Measurements from ENCODE around the gene CCDC81.

DNA sequence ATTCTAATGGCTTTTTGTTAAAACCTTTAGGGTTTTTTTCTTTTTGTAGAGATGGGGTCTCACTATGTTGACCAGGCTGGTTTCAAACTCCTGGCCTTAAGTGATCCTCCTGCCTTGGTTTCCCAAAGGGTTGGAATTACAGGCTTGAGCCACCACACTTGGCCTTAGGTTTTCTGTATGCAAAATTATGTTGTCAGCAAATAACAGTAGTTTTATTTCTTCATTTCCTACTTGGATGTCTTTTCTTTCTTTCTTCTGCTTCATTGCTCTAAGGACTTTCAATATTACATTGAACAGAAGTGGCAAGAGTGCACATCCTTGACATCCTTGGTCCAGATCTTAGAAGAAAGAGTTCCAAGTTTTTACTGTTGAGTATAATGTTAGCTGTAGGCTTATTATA lies 52.8 kb downstream of the CCDC81 start:
- TF ChIP-seq, protein P1, sequence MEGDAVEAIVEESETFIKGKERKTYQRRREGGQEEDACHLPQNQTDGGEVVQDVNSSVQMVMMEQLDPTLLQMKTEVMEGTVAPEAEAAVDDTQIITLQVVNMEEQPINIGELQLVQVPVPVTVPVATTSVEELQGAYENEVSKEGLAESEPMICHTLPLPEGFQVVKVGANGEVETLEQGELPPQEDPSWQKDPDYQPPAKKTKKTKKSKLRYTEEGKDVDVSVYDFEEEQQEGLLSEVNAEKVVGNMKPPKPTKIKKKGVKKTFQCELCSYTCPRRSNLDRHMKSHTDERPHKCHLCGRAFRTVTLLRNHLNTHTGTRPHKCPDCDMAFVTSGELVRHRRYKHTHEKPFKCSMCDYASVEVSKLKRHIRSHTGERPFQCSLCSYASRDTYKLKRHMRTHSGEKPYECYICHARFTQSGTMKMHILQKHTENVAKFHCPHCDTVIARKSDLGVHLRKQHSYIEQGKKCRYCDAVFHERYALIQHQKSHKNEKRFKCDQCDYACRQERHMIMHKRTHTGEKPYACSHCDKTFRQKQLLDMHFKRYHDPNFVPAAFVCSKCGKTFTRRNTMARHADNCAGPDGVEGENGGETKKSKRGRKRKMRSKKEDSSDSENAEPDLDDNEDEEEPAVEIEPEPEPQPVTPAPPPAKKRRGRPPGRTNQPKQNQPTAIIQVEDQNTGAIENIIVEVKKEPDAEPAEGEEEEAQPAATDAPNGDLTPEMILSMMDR (IDR thresholded peaks at IDR 0.05) = no peak
- TF ChIP-seq EP300 (IDR thresholded peaks at IDR 0.05) (no peak), POLR2A (IDR thresholded peaks at IDR 0.05) (no peak), POLR2AphosphoS5 (IDR thresholded peaks at IDR 0.05) (no peak)
